ENCODE results near the gene DTNB. TPM values are rescaled to one million over a fixed set of nuclear protein-coding genes. Genes with fewer than 3 reads are reported as not detected.
A peak's percentile ranks its signal among the peaks of the same experiment; 100 is the strongest.

Gene DTNB
- total and polyA plus RNA-seq, 2 donors (not counting 3 experiments of a cell fraction or from before 2014, with no cell fraction given): 11.5 to 17.0 TPM

DNA sequence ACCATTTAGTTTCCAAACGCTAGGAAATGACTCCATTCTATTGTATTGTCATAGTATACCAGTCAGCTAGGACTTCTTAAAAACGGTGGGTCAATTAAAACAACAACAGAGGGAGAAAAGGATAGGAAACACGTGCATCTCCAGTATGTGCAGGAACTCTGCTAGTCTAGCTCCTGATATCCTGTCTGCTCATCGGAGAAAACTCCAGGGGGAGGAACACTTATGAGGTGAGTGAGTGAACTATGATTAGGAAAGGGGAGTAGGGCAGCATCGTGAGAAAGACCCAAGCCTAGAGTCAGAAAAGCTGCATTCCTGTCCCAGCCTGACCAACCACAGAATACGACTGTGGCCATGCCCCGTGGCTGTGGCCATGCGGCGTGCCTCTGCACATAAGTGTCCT lies 34.2 kb downstream of the DTNB start:
- H3K27me3 ChIP-seq (ENCODE audit: control insufficient read depth in 2 of 2, insufficient read depth in 2 of 2, low read length in 2 of 2): no peaks in the 10 kb centered on the region
- intact Hi-C loops (cut with micrococcal nuclease) (loop anchor here (2.0 kb wide), 1 partner anchor 20 kb away; no protein-coding TSS in a partner anchor), dilution Hi-C loops (cut with MboI; ENCODE audit: extremely low pct_ligation_motif_present, low sequenced_read_pairs) (no loop called here)
- H3K9me1 ChIP-seq (replicated peaks; ENCODE audit: control insufficient read depth, extremely low read depth, insufficient read depth, low read length): no peaks in the 10 kb centered on the region
- TF ChIP-seq POLR2AphosphoS5 (IDR thresholded peaks at IDR 0.05; ENCODE audit: insufficient read depth, low read depth, low read length) (no peak), MYC (IDR thresholded peaks at IDR 0.05; ENCODE audit: low read depth, low read length) (no peak), EZH2 (IDR thresholded peaks at IDR 0.05; ENCODE audit: borderline replicate concordance, low read depth, low read length, severe bottlenecking) (no peak), GATA2 (IDR thresholded peaks at IDR 0.05; ENCODE audit: insufficient read depth, insufficient read length, low read depth, low read length) (no peak), POLR2A (IDR thresholded peaks at IDR 0.05; ENCODE audit: low read depth, low read length) (no peak)
- TF ChIP-seq, protein P1, sequence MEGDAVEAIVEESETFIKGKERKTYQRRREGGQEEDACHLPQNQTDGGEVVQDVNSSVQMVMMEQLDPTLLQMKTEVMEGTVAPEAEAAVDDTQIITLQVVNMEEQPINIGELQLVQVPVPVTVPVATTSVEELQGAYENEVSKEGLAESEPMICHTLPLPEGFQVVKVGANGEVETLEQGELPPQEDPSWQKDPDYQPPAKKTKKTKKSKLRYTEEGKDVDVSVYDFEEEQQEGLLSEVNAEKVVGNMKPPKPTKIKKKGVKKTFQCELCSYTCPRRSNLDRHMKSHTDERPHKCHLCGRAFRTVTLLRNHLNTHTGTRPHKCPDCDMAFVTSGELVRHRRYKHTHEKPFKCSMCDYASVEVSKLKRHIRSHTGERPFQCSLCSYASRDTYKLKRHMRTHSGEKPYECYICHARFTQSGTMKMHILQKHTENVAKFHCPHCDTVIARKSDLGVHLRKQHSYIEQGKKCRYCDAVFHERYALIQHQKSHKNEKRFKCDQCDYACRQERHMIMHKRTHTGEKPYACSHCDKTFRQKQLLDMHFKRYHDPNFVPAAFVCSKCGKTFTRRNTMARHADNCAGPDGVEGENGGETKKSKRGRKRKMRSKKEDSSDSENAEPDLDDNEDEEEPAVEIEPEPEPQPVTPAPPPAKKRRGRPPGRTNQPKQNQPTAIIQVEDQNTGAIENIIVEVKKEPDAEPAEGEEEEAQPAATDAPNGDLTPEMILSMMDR (IDR thresholded peaks at IDR 0.05; ENCODE audit: extremely low read depth in 1 of 2, insufficient read depth in 1 of 2, low read depth in 1 of 2, low read length in 2 of 2): no peak
- H4K20me1 ChIP-seq (replicated peaks; ENCODE audit: control insufficient read depth, extremely low read depth, insufficient read depth, low read length): no peaks in the 10 kb centered on the region
- DNase-seq (ENCODE audit: low read depth, low spot score) (peak; percentile 54), FAIRE-seq (no peak)
- H3K4me3 ChIP-seq (replicated peaks in 1 of 3; ENCODE audit: insufficient read depth in 1 of 3, low read depth in 1 of 3, low read length in 3 of 3): no peak overlapping the region
- no peaks in the 10 kb centered on the region for H3K9me3 ChIP-seq (replicated peaks; ENCODE audit: control insufficient read depth, insufficient read depth, low read length)
- POLR2A ChIA-PET: no interaction called here
- H2AFZ ChIP-seq (ENCODE audit: low read depth, low read length): no peak overlapping the region
- no peak overlapping the region for H3K9ac ChIP-seq (replicated peaks; ENCODE audit: extremely low read depth, insufficient read depth, low read length)
- H3K4me1 ChIP-seq (ENCODE audit: control insufficient read depth, extremely low read depth, insufficient read depth, low read length): peaks cover 4% of the 10 kb centered on the region
- no TSS peak for BruUV-seq (replicated peaks)
- H3K79me2 ChIP-seq (ENCODE audit: control insufficient read depth, insufficient read depth, low read length): no peaks in the 10 kb centered on the region
- CTCF ChIA-PET: interaction anchor here (1.0 to 2.2 kb wide), 7 partner anchors 13 to 277 kb away, joined by 3 to 14 read pairs (median 5); no protein-coding TSS in a partner anchor
- no peak overlapping the region for H3K4me2 ChIP-seq (ENCODE audit: insufficient read depth, low read length)
- H3K36me3 ChIP-seq (ENCODE audit: control insufficient read depth in 2 of 2, extremely low read depth in 1 of 2, insufficient read depth in 2 of 2, low read length in 2 of 2): no peaks in the 10 kb centered on the region
- H3K27ac ChIP-seq (ENCODE audit: insufficient read depth, low read depth, low read length): no peak overlapping the region

DNA sequence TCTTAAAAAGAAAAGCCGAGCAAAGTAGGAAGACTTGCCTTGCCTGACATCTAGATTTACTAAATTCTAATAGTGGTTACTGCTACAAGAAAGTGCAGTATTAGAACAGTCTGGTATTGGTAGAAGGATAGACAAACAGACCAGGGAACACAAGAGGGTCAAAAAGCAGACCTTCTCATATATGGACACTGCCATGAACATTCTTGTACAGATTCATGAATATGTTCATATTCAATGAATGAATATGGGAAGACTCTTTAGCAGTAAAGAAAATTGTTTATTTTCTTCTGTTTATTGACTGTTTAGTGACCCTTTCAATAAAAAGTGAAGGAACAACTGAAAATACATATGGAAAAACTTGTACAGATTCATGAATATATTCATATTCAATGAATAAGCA lies 37.6 kb downstream of the DTNB start:
- POLR2A ChIA-PET: no interaction called here
- CTCF ChIA-PET: no interaction called here

More for the DNA sequence above, 37.6 kb downstream of the DTNB start:
- Histone ChIP-seq H3K36me3 (ENCODE audit: control insufficient read depth in 2 of 2, extremely low read depth in 1 of 2, insufficient read depth in 2 of 2, low read length in 2 of 2) (no peaks in the 10 kb centered on the region), H3K4me2 (ENCODE audit: insufficient read depth, low read length) (no peak overlapping the region), H3K27ac (ENCODE audit: insufficient read depth, low read depth, low read length) (no peak overlapping the region), H4K20me1 (replicated peaks; ENCODE audit: control insufficient read depth, extremely low read depth, insufficient read depth, low read length) (no peaks in the 10 kb centered on the region), H3K9me3 (replicated peaks; ENCODE audit: control insufficient read depth, insufficient read depth, low read length) (no peaks in the 10 kb centered on the region), H3K9me1 (replicated peaks; ENCODE audit: control insufficient read depth, extremely low read depth, insufficient read depth, low read length) (no peaks in the 10 kb centered on the region), H3K4me1 (ENCODE audit: control insufficient read depth, extremely low read depth, insufficient read depth, low read length) (peaks cover 4% of the 10 kb centered on the region), H3K27me3 (ENCODE audit: control insufficient read depth in 2 of 2, insufficient read depth in 2 of 2, low read length in 2 of 2) (no peaks in the 10 kb centered on the region), H2AFZ (ENCODE audit: low read depth, low read length) (no peak overlapping the region), H3K4me3 (replicated peaks in 1 of 3; ENCODE audit: insufficient read depth in 1 of 3, low read depth in 1 of 3, low read length in 3 of 3) (no peak overlapping the region), H3K79me2 (ENCODE audit: control insufficient read depth, insufficient read depth, low read length) (no peaks in the 10 kb centered on the region), H3K9ac (replicated peaks; ENCODE audit: extremely low read depth, insufficient read depth, low read length) (no peak overlapping the region)
- no peak for DNase-seq (ENCODE audit: low read depth, low spot score)
- TF ChIP-seq POLR2AphosphoS5 (IDR thresholded peaks at IDR 0.05; ENCODE audit: insufficient read depth, low read depth, low read length): no peak
- no peak for TF ChIP-seq POLR2A (IDR thresholded peaks at IDR 0.05; ENCODE audit: low read depth, low read length)
- no peak for TF ChIP-seq MYC (IDR thresholded peaks at IDR 0.05; ENCODE audit: low read depth, low read length)
- no peak for TF ChIP-seq GATA2 (IDR thresholded peaks at IDR 0.05; ENCODE audit: insufficient read depth, insufficient read length, low read depth, low read length)
- no peak for TF ChIP-seq EZH2 (IDR thresholded peaks at IDR 0.05; ENCODE audit: borderline replicate concordance, low read depth, low read length, severe bottlenecking)
- no peak for TF ChIP-seq JUN (IDR thresholded peaks at IDR 0.05; ENCODE audit: borderline replicate concordance, insufficient read depth, insufficient read length, low read depth)
- TF ChIP-seq FOS (IDR thresholded peaks at IDR 0.05; ENCODE audit: borderline replicate concordance, insufficient read depth, low read length): no peak
- TF ChIP-seq, protein P2, sequence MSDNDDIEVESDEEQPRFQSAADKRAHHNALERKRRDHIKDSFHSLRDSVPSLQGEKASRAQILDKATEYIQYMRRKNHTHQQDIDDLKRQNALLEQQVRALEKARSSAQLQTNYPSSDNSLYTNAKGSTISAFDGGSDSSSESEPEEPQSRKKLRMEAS (IDR thresholded peaks at IDR 0.05; ENCODE audit: insufficient read depth, insufficient read length): no peak
- TF ChIP-seq, protein P1 (IDR thresholded peaks at IDR 0.05; ENCODE audit: extremely low read depth in 1 of 2, insufficient read depth in 1 of 2, low read depth in 1 of 2, low read length in 2 of 2): no peak
- BruUV-seq (replicated peaks): no TSS peak
- dilution Hi-C loops (cut with MboI; ENCODE audit: extremely low pct_ligation_motif_present, low sequenced_read_pairs) (no loop called here), intact Hi-C loops (cut with micrococcal nuclease) (no loop called here)
- FAIRE-seq: no peak
